Measurements from ENCODE around the gene GPX8. TPM values are rescaled to one million over a fixed set of nuclear protein-coding genes. Genes with fewer than 3 reads are reported as not detected.
A peak's percentile ranks its signal among the peaks of the same experiment; 100 is the strongest.

The GPX8 gene
- total RNA-seq, 5 donors from 2014 or later (not counting 1 experiment from before 2014, with no cell fraction given), result 0.20 TPM; not detected in 4

DNA sequence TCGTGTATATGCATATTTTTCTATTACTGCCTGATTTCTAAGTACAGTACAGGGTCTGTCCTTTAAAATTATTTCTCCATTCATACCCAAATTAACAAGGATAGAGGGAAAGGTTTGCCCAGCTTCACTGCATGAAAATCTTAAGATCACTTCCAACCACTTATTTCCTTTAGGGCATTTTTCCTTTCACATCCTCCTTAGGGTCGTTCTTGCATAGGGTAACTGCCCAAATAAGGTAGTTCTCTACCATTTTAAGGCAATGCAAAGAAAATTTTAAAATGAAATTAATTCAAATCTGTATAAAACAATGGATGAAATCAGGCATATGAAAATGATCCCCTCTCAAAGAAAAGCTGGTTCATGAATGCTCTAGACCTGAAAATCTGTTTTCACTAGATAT is 17.1 kb downstream of the GPX8 start:
- no CpG with 5 or more reads among the region's 2 CpGs for WGBS (ENCODE audit: insufficient coverage)
- Histone ChIP-seq H3K4me1 (ENCODE audit: control insufficient read depth in 1 of 2, extremely low read depth in 1 of 2, insufficient read depth in 2 of 2, low read length in 2 of 2) (peaks cover 18 to 29% of the 10 kb centered on the region in 2 experiments), H3K4me3 (ENCODE audit: control insufficient read depth in 1 of 2, extremely low read depth in 1 of 2, low read length in 1 of 2) (no peak overlapping the region), H3K36me3 (ENCODE audit: control insufficient read depth in 2 of 2, extremely low read depth in 1 of 2, insufficient read depth in 1 of 2, low read length in 1 of 2) (no peaks in the 10 kb centered on the region), H3K27ac (ENCODE audit: low read length) (no peak overlapping the region), H3K9me3 (no peaks in the 10 kb centered on the region), H3K27me3 (replicated peaks in 1 of 2; ENCODE audit: control insufficient read depth in 2 of 2, extremely low read depth in 1 of 2, insufficient read depth in 2 of 2, low read length in 1 of 2) (peaks cover 36 to 38% of the 10 kb centered on the region in 2 experiments)
- ChIA-PET CTCF (interaction anchor here in 1 of 2 donors (0.7 kb wide), 1 partner anchor 34 kb away, joined by 5 read pairs; no protein-coding TSS in a partner anchor), POLR2A (no interaction called here)
- Mint-ChIP-seq H3K4me3 (peak overlapping the region in 1 of 3 donors; percentile 55), H3K9me3 (no peaks in the 10 kb centered on the region), H3K4me1 (peaks cover 34 to 39% (median 35%) of the 10 kb centered on the region in 3 donors), H3K27me3 (peaks cover 68 to 81% of the 10 kb centered on the region in 2 donors), H3K36me3 (no peaks in the 10 kb centered on the region), H3K27ac (peak overlapping the region in 1 of 2 donors; percentile 11)
- DNase-seq (no peak), ATAC-seq (replicated peaks in 1 of 4) (no peak)

GRCh38 chr5:55180016-55180415 is 20.0 kb downstream of the GPX8 start:
- Histone ChIP-seq H3K4me3 (ENCODE audit: control insufficient read depth in 1 of 2, extremely low read depth in 1 of 2, low read length in 1 of 2) (no peak overlapping the region), H3K27me3 (replicated peaks in 1 of 2; ENCODE audit: control insufficient read depth in 2 of 2, extremely low read depth in 1 of 2, insufficient read depth in 2 of 2, low read length in 1 of 2) (peaks cover 26 to 33% of the 10 kb centered on the region in 2 experiments), H3K4me1 (ENCODE audit: control insufficient read depth in 1 of 2, extremely low read depth in 1 of 2, insufficient read depth in 2 of 2, low read length in 2 of 2) (peaks cover 6 to 12% of the 10 kb centered on the region in 2 experiments), H3K9me3 (no peaks in the 10 kb centered on the region), H3K27ac (ENCODE audit: low read length) (no peak overlapping the region), H3K36me3 (ENCODE audit: control insufficient read depth in 2 of 2, extremely low read depth in 1 of 2, insufficient read depth in 1 of 2, low read length in 1 of 2) (no peaks in the 10 kb centered on the region)
- peaks cover 16 to 21% (median 18%) of the 10 kb centered on the region in 3 donors for H3K4me1 Mint-ChIP-seq
- no peak overlapping the region for H3K27ac Mint-ChIP-seq
- peaks cover 60 to 72% of the 10 kb centered on the region in 2 donors for H3K27me3 Mint-ChIP-seq
- H3K36me3 Mint-ChIP-seq, result no peaks in the 10 kb centered on the region
- ChIA-PET CTCF (no interaction called here), POLR2A (interaction anchor here in 1 of 2 donors (0.6 kb wide), 1 partner anchor 44 kb away, joined by 7 read pairs; no protein-coding TSS in a partner anchor)
- no CpG with 5 or more reads among the region's 1 CpG for WGBS (ENCODE audit: insufficient coverage)
- DNase-seq (no peak), ATAC-seq (replicated peaks in 1 of 4) (no peak)
- no peak overlapping the region for H3K4me3 Mint-ChIP-seq
- H3K9me3 Mint-ChIP-seq, result peaks cover 0 to 4% (median 0%) of the 10 kb centered on the region in 3 donors

DNA sequence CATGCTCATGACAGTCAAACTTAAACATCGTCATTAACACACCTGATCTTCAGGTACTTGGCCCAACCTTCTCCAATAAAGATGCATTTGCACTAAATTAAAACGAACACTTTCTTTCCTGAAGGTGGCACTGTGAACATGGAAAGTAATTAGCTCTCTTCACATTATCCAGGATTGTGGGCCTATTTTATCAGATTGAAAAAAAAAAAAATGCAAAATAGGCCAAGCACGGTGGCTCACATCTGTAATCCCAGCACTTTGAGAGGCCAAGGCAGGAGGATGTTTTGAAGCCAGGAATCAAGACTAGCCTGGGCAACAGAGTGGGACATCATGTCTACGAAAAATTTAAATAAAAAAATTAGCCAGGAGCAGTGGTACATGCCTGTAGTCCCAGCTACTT is 27.4 kb downstream of the GPX8 start:
- H3K4me1 ChIP-seq (ENCODE audit: control insufficient read depth in 1 of 2, extremely low read depth in 1 of 2, insufficient read depth in 2 of 2, low read length in 2 of 2), result no peaks in the 10 kb centered on the region
- H3K36me3 Mint-ChIP-seq, result no peaks in the 10 kb centered on the region
- ChIA-PET CTCF (interaction anchor here (0.6 to 1.5 kb wide), 6 partner anchors 28 to 1514 kb away, joined by 3 to 6 read pairs (median 3); partner anchors contain the start of gene GPX8 (in 1 of the 2)), POLR2A (no interaction called here)
- WGBS (ENCODE audit: insufficient coverage), result 56% methylated on average over 1 of the region's 4 CpGs
- peaks cover 16 to 21% of the 10 kb centered on the region in 2 experiments for H3K27me3 ChIP-seq (replicated peaks in 1 of 2; ENCODE audit: control insufficient read depth in 2 of 2, extremely low read depth in 1 of 2, insufficient read depth in 2 of 2, low read length in 1 of 2)
- no peaks in the 10 kb centered on the region for H3K36me3 ChIP-seq (ENCODE audit: control insufficient read depth in 2 of 2, extremely low read depth in 1 of 2, insufficient read depth in 1 of 2, low read length in 1 of 2)
- no peak overlapping the region for H3K4me3 ChIP-seq (ENCODE audit: control insufficient read depth in 1 of 2, extremely low read depth in 1 of 2, low read length in 1 of 2)
- no peak overlapping the region for H3K4me3 Mint-ChIP-seq
- H3K9me3 Mint-ChIP-seq, result peaks cover 0 to 4% (median 0%) of the 10 kb centered on the region in 3 donors
- H3K4me1 Mint-ChIP-seq, result no peaks in the 10 kb centered on the region
- ATAC-seq (replicated peaks in 1 of 4) (no peak), DNase-seq (no peak)
- H3K27me3 Mint-ChIP-seq, result peaks cover 44 to 59% of the 10 kb centered on the region in 2 donors
- H3K27ac ChIP-seq (ENCODE audit: low read length), result no peak overlapping the region
- no peak overlapping the region for H3K27ac Mint-ChIP-seq
- no peaks in the 10 kb centered on the region for H3K9me3 ChIP-seq

GRCh38 chr5:55188656-55189540 is 28.9 kb downstream of the GPX8 start:
- H3K36me3 Mint-ChIP-seq, result no peaks in the 10 kb centered on the region
- no peaks in the 10 kb centered on the region for H3K4me1 Mint-ChIP-seq
- Histone ChIP-seq H3K27ac (ENCODE audit: low read length) (no peak overlapping the region), H3K27me3 (replicated peaks in 1 of 2; ENCODE audit: control insufficient read depth in 2 of 2, extremely low read depth in 1 of 2, insufficient read depth in 2 of 2, low read length in 1 of 2) (peaks cover 17 to 21% of the 10 kb centered on the region in 2 experiments), H3K9me3 (no peaks in the 10 kb centered on the region), H3K4me1 (ENCODE audit: control insufficient read depth in 1 of 2, extremely low read depth in 1 of 2, insufficient read depth in 2 of 2, low read length in 2 of 2) (no peaks in the 10 kb centered on the region), H3K4me3 (ENCODE audit: control insufficient read depth in 1 of 2, extremely low read depth in 1 of 2, low read length in 1 of 2) (no peak overlapping the region), H3K36me3 (ENCODE audit: control insufficient read depth in 2 of 2, extremely low read depth in 1 of 2, insufficient read depth in 1 of 2, low read length in 1 of 2) (no peaks in the 10 kb centered on the region)
- no peaks in the 10 kb centered on the region for H3K9me3 Mint-ChIP-seq
- no peak overlapping the region for H3K27ac Mint-ChIP-seq
- no peak for ATAC-seq (replicated peaks in 1 of 4)
- peaks cover 52 to 65% of the 10 kb centered on the region in 2 donors for H3K27me3 Mint-ChIP-seq
- WGBS (ENCODE audit: insufficient coverage), result 70% methylated on average over 2 of the region's 6 CpGs
- no peak overlapping the region for H3K4me3 Mint-ChIP-seq
- POLR2A ChIA-PET, result interaction anchor here in 1 of 2 donors (0.6 to 0.9 kb wide), 2 partner anchors 13 to 19 kb away, joined by 3 read pairs; no protein-coding TSS in a partner anchor
- CTCF ChIA-PET, result interaction anchor here in 1 of 2 donors (1.5 kb wide), 2 partner anchors 29 to 244 kb away, joined by 3 to 6 read pairs; partner anchors contain the start of gene GPX8
- DNase-seq, result no peak

DNA sequence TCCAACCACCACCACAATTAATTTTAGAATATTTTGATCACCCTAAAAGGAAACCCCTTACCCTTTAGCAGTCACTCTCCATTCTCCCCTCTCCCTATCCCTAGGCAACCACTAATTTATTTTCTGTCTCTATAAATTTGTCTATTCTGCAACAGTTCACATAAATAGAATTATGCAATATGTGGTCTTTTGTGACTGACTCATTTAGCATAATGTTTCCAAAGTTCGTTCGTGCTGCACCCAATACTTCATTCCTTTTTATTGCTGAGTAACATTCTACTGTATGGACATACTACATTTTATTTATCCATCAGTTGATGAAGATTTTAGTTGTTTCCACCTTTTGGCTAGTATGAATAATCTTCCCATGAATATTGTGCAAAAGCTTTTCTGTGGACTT is 31.2 kb downstream of the GPX8 start:
- Mint-ChIP-seq H3K27ac (no peak overlapping the region), H3K36me3 (no peaks in the 10 kb centered on the region), H3K4me3 (no peak overlapping the region), H3K27me3 (peaks cover 45 to 65% of the 10 kb centered on the region in 2 donors), H3K9me3 (no peaks in the 10 kb centered on the region), H3K4me1 (no peaks in the 10 kb centered on the region)
- H3K27me3 ChIP-seq (replicated peaks in 1 of 2; ENCODE audit: control insufficient read depth in 2 of 2, extremely low read depth in 1 of 2, insufficient read depth in 2 of 2, low read length in 1 of 2), result peaks cover 11 to 20% of the 10 kb centered on the region in 2 experiments
- H3K9me3 ChIP-seq, result no peaks in the 10 kb centered on the region
- H3K4me1 ChIP-seq (ENCODE audit: control insufficient read depth in 1 of 2, extremely low read depth in 1 of 2, insufficient read depth in 2 of 2, low read length in 2 of 2), result no peaks in the 10 kb centered on the region
- WGBS (ENCODE audit: insufficient coverage), result no CpG with 5 or more reads among the region's 2 CpGs
- ATAC-seq (replicated peaks in 1 of 4), result no peak
- H3K36me3 ChIP-seq (ENCODE audit: control insufficient read depth in 2 of 2, extremely low read depth in 1 of 2, insufficient read depth in 1 of 2, low read length in 1 of 2), result no peaks in the 10 kb centered on the region
- H3K4me3 ChIP-seq (ENCODE audit: control insufficient read depth in 1 of 2, extremely low read depth in 1 of 2, low read length in 1 of 2), result no peak overlapping the region
- CTCF ChIA-PET, result interaction anchor here in 1 of 2 donors (0.6 kb wide), 1 partner anchor 754 kb away, joined by 3 read pairs; no protein-coding TSS in a partner anchor
- no peak for DNase-seq
- no peak overlapping the region for H3K27ac ChIP-seq (ENCODE audit: low read length)
- POLR2A ChIA-PET, result interaction anchor here in 1 of 2 donors (0.6 kb wide), 1 partner anchor 10 kb away, joined by 4 read pairs; no protein-coding TSS in a partner anchor

GRCh38 chr5:55205001-55205400 is 45.0 kb downstream of the GPX8 start:
- no peaks in the 10 kb centered on the region for H3K36me3 ChIP-seq (ENCODE audit: control insufficient read depth in 2 of 2, extremely low read depth in 1 of 2, insufficient read depth in 1 of 2, low read length in 1 of 2)
- WGBS (ENCODE audit: insufficient coverage), result no CpG with 5 or more reads among the region's 2 CpGs
- Mint-ChIP-seq H3K27me3 (peaks cover 27 to 33% of the 10 kb centered on the region in 2 donors), H3K27ac (no peak overlapping the region), H3K36me3 (no peaks in the 10 kb centered on the region), H3K9me3 (no peaks in the 10 kb centered on the region), H3K4me3 (no peak overlapping the region), H3K4me1 (no peaks in the 10 kb centered on the region)
- CTCF ChIA-PET, result no interaction called here
- H3K27me3 ChIP-seq (replicated peaks in 1 of 2; ENCODE audit: control insufficient read depth in 2 of 2, extremely low read depth in 1 of 2, insufficient read depth in 2 of 2, low read length in 1 of 2), result peaks cover 2 to 15% of the 10 kb centered on the region in 2 experiments
- no peak for ATAC-seq (replicated peaks in 1 of 4)
- DNase-seq, result no peak
- no peak overlapping the region for H3K27ac ChIP-seq (ENCODE audit: low read length)
- H3K4me3 ChIP-seq (ENCODE audit: control insufficient read depth in 1 of 2, extremely low read depth in 1 of 2, low read length in 1 of 2), result no peak overlapping the region
- no peaks in the 10 kb centered on the region for H3K9me3 ChIP-seq
- POLR2A ChIA-PET, result no interaction called here
- no peaks in the 10 kb centered on the region for H3K4me1 ChIP-seq (ENCODE audit: control insufficient read depth in 1 of 2, extremely low read depth in 1 of 2, insufficient read depth in 2 of 2, low read length in 2 of 2)
